GM12864 (cell line): ENCODE results near the gene MLYCD.

Source experiments
- DNase-seq: peaks from one replicate; pipeline ENCODE4 v3.0.0-alpha.2; 2011; ENCODE audit warnings: low read depth
- H3K4me3 ChIP-seq: 2 replicates; pipeline ENCODE4 v1.5.1; 2011; ENCODE audit warnings: mild to moderate bottlenecking, low read depth, low read length, control low read depth
- TF ChIP-seq, protein P1 (sequence below): IDR thresholded peaks from 2 replicates; pipeline ENCODE4 v1.5.1; 2011; ENCODE audit warnings: low read depth, mild to moderate bottlenecking, moderate library complexity, low read length, control low read depth, inconsistent platforms; ENCODE audit errors: missing control alignments

MLYCD gene

GRCh38 chr16:83856792-83857191, 42.1 kb upstream of the MLYCD start:
- H3K4me3 ChIP-seq, result no peak overlapping the region
- TF ChIP-seq, protein P1, sequence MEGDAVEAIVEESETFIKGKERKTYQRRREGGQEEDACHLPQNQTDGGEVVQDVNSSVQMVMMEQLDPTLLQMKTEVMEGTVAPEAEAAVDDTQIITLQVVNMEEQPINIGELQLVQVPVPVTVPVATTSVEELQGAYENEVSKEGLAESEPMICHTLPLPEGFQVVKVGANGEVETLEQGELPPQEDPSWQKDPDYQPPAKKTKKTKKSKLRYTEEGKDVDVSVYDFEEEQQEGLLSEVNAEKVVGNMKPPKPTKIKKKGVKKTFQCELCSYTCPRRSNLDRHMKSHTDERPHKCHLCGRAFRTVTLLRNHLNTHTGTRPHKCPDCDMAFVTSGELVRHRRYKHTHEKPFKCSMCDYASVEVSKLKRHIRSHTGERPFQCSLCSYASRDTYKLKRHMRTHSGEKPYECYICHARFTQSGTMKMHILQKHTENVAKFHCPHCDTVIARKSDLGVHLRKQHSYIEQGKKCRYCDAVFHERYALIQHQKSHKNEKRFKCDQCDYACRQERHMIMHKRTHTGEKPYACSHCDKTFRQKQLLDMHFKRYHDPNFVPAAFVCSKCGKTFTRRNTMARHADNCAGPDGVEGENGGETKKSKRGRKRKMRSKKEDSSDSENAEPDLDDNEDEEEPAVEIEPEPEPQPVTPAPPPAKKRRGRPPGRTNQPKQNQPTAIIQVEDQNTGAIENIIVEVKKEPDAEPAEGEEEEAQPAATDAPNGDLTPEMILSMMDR, result no peak
- DNase-seq, result no peak

DNA sequence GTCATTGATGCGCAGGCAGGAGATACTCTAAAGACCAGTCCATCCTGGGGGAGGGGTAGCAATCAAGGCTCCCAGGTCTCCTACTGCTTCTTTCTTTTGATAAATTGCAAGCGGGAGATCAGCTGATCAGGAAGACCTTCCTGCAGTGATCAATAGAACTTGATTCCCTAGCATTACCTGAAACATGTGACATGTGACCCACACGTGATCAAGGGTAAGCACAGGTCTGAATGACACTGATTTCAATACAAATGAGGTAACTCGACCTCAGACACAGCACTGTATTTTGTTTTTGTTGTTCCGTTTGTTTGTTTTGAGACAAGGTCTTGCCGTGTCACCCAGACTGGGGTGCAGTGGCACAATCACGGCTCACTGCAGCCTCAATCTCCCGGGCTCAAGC, 39.6 kb upstream of the MLYCD start:
- no peak overlapping the region for H3K4me3 ChIP-seq
- TF ChIP-seq, protein P1, result no peak
- DNase-seq, result no peak

- DNase-seq, result no peak
- TF ChIP-seq, protein P1, result no peak
- H3K4me3 ChIP-seq, result no peak overlapping the region
Measured at GRCh38 chr16:83862661-83863060, 36.3 kb upstream of the MLYCD start.

- H3K4me3 ChIP-seq, result no peak overlapping the region
- TF ChIP-seq, protein P1, result no peak
- no peak for DNase-seq
Measured at GRCh38 chr16:83863682-83864081, 35.2 kb upstream of the MLYCD start.

DNA sequence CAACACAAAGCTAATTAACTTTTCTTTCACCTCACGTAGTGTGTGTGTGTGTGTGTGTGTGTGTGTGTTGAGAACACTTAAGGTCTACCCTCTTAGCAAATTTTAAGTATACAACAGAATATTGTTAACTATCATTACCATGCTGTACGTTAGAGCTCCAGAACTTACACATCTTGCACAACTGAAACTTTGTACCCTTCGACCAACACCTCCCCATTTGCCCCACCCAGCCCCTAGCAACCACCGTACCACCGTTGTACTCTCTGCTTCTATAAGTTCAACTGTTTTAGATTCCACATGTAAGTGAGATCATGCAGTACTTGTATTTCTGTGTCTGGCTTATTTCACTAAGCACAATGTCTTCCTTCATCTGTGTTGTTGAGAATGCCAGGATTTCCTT, 28.1 kb upstream of the MLYCD start:
- no peak overlapping the region for H3K4me3 ChIP-seq
- TF ChIP-seq, protein P1, result no peak
- DNase-seq, result no peak

- no peak for DNase-seq
- H3K4me3 ChIP-seq, result no peak overlapping the region
- TF ChIP-seq, protein P1, result peak; percentile 13
Measured at GRCh38 chr16:83878838-83879237, 20.1 kb upstream of the MLYCD start.

DNA sequence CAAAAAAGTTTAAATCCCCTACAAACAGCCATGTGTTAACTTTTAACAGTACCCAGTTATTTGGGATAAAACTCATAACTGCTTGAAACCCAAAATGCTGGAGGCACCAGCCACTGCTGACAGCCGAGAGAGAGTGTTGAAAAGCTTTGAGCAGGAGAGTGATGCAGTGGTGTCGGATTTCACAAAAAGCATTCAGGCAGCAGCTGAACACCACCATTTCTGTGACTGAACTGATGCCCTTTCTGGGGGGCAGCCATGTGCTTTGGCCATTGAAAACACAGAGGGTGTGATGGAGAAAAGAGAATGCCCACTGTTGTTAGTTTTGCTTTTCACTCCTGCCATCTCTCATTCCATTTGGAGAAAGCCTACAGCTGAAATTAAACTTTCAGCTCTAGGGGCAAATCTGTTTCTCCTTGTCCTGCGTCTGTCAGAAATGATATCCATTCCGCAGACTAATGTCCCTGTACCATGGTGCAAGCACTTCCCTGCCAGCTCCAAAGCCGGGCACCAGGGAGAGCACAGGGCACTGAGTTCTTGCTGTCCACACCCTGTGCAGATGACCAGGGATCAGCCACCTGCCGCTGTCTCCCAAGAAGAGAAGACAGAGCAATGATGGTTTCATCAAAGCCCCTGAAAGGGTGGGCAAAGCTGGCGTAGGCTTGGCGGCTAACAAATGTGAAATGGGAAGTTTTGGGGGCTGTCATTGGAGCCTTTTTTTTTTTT, 16.6 kb upstream of the MLYCD start:
- DNase-seq, result no peak

More for the DNA sequence above, 16.6 kb upstream of the MLYCD start:
- TF ChIP-seq, protein P1, result no peak
- H3K4me3 ChIP-seq, result no peak overlapping the region
